ENCODE results near the gene PMVK. TPM values are rescaled to one million over a fixed set of nuclear protein-coding genes. Genes with fewer than 3 reads are reported as not detected.

Gene PMVK
- total RNA-seq, 1 donor: 6.2 TPM

DNA sequence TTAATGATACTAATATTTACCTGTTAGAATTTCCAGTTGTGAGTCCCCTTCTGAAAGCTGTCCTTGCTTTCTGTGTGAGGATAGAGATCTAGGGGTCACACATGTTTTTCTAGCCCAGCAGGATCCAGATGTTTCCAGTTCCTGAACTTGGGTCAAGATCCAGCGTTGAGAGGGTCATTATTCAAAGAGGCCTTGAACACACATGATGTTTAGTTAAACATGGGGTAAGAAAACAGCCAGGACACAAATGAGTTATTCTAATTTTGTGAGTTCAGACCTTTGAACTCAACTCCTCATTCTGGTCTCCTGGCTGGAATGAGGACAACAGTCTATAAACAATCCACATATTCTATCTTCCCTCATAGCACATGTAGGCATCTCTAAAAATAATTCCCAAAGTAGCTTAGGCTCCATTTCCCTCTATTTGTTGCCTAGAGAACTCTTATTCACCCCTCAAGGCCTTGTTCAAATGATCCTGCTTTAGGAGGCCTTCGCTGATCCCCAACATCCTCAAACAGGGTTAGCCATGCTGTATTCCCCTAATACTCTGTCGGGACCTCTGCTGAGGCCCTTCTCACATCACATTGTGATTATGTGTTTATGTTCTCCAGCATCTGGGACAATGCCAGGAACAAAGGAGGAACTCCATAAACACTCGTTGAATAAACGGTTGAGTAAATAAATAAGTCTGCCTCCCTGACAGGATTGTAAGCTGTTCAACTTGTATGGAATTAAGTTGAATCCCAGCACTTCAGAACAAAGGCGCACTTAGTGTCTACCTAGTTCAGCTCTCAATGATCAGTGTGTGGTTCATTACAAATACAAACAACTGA, 51.4 kb downstream of the PMVK start:
- no peaks in the 10 kb centered on the region for H3K4me1 ChIP-seq (ENCODE audit: insufficient read depth, low read length)
- no peak overlapping the region for H3K4me2 ChIP-seq (ENCODE audit: insufficient read depth, low read length)
- no peak overlapping the region for H3K27ac ChIP-seq (ENCODE audit: low read depth, low read length)

DNA sequence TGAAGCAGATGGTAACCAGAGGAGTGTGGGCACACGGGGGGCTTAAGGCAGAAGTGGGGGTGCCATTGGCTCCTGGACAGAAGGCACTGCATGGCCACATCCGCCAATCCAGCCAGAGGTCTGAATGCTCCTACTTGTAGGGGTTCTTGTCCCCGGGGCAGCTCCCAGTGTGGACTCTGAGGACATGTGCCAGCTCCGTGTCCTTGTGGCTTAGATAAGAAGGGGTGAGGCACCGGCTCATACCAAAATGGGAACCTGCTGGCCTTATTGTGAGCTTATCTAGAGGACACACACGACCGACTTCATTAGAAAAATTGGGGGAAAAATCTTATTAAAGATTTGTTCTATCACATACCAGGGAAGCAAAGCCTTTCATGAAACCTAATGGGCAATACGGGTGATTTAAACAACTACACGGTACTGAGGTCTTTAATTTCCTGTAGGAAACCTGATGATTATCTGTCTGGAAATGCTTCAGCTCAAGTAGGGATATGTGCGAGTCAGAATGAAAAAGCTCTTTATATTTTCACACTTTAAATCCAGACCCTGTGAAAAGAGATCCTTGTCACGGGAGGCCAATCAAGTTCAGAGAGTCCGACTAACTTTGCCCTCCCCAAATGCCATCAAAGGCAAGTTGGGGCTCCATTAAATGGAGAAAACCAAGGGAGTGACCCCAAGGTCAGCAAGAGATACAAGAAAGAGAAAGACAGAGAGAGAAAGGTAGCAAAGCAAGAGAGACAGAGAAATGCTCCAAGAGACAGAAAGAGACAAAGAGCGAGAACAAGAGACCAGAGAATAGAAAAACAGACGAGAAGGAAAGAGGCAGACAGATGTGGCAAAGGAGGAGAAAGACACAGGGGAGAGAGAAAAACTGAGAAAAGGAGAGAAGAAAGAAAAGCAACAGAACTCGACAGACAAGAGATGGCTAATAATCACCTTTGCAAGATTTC, 52.3 kb downstream of the PMVK start:
- H3K4me2 ChIP-seq (ENCODE audit: insufficient read depth, low read length): no peak overlapping the region

More for the DNA sequence above, 51.4 kb downstream of the PMVK start:
- TF ChIP-seq, protein P1, sequence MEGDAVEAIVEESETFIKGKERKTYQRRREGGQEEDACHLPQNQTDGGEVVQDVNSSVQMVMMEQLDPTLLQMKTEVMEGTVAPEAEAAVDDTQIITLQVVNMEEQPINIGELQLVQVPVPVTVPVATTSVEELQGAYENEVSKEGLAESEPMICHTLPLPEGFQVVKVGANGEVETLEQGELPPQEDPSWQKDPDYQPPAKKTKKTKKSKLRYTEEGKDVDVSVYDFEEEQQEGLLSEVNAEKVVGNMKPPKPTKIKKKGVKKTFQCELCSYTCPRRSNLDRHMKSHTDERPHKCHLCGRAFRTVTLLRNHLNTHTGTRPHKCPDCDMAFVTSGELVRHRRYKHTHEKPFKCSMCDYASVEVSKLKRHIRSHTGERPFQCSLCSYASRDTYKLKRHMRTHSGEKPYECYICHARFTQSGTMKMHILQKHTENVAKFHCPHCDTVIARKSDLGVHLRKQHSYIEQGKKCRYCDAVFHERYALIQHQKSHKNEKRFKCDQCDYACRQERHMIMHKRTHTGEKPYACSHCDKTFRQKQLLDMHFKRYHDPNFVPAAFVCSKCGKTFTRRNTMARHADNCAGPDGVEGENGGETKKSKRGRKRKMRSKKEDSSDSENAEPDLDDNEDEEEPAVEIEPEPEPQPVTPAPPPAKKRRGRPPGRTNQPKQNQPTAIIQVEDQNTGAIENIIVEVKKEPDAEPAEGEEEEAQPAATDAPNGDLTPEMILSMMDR (IDR thresholded peaks at IDR 0.05; ENCODE audit: extremely low read depth, low read depth, low read length): no peak
- Histone ChIP-seq H3K79me2 (ENCODE audit: insufficient read depth, low read length) (no peaks in the 10 kb centered on the region), H3K27me3 (ENCODE audit: insufficient read depth, low read length) (peaks cover 40% of the 10 kb centered on the region), H2AFZ (ENCODE audit: low read length) (no peak overlapping the region), H3K9me3 (ENCODE audit: low read depth, low read length) (no peaks in the 10 kb centered on the region), H3K36me3 (ENCODE audit: insufficient read depth, low read length) (no peaks in the 10 kb centered on the region), H3K4me3 (ENCODE audit: insufficient read depth, low read length) (no peak overlapping the region), H4K20me1 (ENCODE audit: insufficient read depth, low read length) (no peaks in the 10 kb centered on the region)
- no peak for DNase-seq (ENCODE audit: insufficient read length, low spot score, missing footprints)

DNA sequence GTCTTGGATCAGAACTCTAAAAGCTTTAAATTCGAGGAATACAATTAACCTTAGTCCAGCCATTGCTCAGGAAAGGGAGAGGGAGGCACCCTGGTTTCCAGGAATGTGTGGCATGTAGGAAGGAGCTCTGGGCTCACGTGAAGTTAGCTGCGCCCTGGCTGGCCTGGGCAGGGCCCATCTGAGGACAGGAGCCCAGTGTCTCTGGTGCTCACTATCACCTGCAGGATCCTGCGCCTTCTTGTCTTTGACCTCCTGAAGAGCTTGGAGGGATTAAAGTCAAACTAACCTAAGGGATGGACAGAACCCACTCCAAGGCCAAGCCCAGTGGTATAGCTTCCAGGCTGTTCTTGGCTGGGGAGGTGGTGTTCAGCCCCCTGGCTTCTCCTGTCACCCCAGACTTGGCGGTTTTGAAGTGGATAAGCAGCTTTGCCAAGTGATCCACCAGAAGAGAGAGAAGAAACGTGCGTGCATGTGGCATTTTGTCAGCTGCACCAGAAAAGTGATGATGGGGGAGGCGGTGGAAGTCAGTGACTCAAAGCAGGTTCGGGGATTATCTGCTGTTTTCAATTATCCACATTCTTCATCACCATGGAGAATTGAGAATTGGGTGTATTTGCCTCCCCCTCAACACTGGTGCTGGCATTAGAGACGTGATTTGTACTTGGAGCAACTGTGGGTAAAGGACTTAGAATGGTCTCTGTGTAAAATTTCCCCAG, 54.5 kb downstream of the PMVK start:
- no peak overlapping the region for H3K4me2 ChIP-seq (ENCODE audit: insufficient read depth, low read length)
- DNase-seq (ENCODE audit: insufficient read length, low spot score, missing footprints): no peak
- peaks cover 39% of the 10 kb centered on the region for H3K27me3 ChIP-seq (ENCODE audit: insufficient read depth, low read length)
- TF ChIP-seq, protein P1 (IDR thresholded peaks at IDR 0.05; ENCODE audit: extremely low read depth, low read depth, low read length): no peak
- no peaks in the 10 kb centered on the region for H3K79me2 ChIP-seq (ENCODE audit: insufficient read depth, low read length)
- H3K4me3 ChIP-seq (ENCODE audit: insufficient read depth, low read length): no peak overlapping the region
- H3K36me3 ChIP-seq (ENCODE audit: insufficient read depth, low read length): no peaks in the 10 kb centered on the region
- H3K27ac ChIP-seq (ENCODE audit: low read depth, low read length): no peak overlapping the region
- no peaks in the 10 kb centered on the region for H3K4me1 ChIP-seq (ENCODE audit: insufficient read depth, low read length)
- H3K9me3 ChIP-seq (ENCODE audit: low read depth, low read length): no peaks in the 10 kb centered on the region
- no peak overlapping the region for H2AFZ ChIP-seq (ENCODE audit: low read length)
- no peaks in the 10 kb centered on the region for H4K20me1 ChIP-seq (ENCODE audit: insufficient read depth, low read length)

More for the DNA sequence above, 52.3 kb downstream of the PMVK start:
- H2AFZ ChIP-seq (ENCODE audit: low read length): no peak overlapping the region
- no peak for DNase-seq (ENCODE audit: insufficient read length, low spot score, missing footprints)
- no peaks in the 10 kb centered on the region for H3K9me3 ChIP-seq (ENCODE audit: low read depth, low read length)
- H4K20me1 ChIP-seq (ENCODE audit: insufficient read depth, low read length): no peaks in the 10 kb centered on the region
- no peaks in the 10 kb centered on the region for H3K4me1 ChIP-seq (ENCODE audit: insufficient read depth, low read length)
- peaks cover 40% of the 10 kb centered on the region for H3K27me3 ChIP-seq (ENCODE audit: insufficient read depth, low read length)
- H3K79me2 ChIP-seq (ENCODE audit: insufficient read depth, low read length): no peaks in the 10 kb centered on the region
- no peak overlapping the region for H3K4me3 ChIP-seq (ENCODE audit: insufficient read depth, low read length)
- no peak overlapping the region for H3K27ac ChIP-seq (ENCODE audit: low read depth, low read length)
- TF ChIP-seq, protein P1 (IDR thresholded peaks at IDR 0.05; ENCODE audit: extremely low read depth, low read depth, low read length): no peak
- no peaks in the 10 kb centered on the region for H3K36me3 ChIP-seq (ENCODE audit: insufficient read depth, low read length)
